Activated CD8-positive, alpha-beta memory T cell treated with anti-CD3 and anti-CD28 coated beads, Interleukin-2, amount 50 U/mL, for 4 hours (primary cell): ENCODE data around the gene PIK3R4.

Experiments
- DNase-seq: peaks from one replicate; pipeline ENCODE4 v3.0.0-alpha.2; 2020

The PIK3R4 gene

GRCh38 chr3:130687327-130687726 is 59.3 kb downstream of the PIK3R4 start:
- DNase-seq, result no peak

DNA sequence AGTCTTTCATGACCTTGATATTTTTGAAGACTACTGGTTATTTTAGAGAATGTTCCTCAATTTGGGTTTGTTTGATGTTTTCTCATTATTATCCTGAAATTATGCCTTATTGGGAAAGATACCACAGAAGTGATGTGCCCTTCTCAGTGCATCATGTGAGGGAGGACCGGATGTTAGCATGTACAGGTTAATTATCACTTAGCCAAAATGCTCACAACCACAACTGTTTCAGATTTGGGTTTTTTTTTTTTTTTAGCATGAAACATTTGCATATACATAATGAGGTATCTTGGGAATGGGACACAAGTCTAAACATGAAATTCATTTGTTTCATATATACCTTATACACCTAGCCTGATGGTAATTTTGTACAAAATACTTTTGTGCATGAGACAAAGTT is 59.8 kb downstream of the PIK3R4 start:
- DNase-seq, result no peak

- no peak for DNase-seq
Observed at GRCh38 chr3:130682131-130682530, 64.5 kb downstream of the PIK3R4 start.

DNA sequence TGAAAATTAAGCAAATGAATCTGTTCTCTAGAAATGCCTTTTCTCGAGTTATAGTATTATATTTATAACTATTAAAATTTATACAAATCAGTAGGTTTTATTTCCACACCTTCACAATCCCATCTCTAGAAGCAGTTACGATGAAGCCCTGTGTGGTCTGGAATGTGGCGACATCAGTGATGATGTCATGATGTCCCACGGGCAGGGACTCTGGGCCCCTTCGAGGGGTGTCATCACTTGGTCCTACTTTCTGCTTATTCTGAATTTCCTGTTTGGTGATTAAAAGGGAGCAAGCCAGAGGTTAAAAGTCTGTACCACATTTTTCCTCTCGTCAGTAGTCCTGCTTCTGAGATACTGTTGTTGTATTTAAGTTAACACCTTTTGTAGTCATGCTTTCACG is 67.4 kb downstream of the PIK3R4 start:
- no peak for DNase-seq

- no peak for DNase-seq
Observed at GRCh38 chr3:130677343-130677742, 69.3 kb downstream of the PIK3R4 start.

- no peak for DNase-seq
Observed at GRCh38 chr3:130671545-130672312, 74.9 kb downstream of the PIK3R4 start.

- no peak for DNase-seq
Observed at GRCh38 chr3:130669740-130670139, 76.9 kb downstream of the PIK3R4 start.

DNA sequence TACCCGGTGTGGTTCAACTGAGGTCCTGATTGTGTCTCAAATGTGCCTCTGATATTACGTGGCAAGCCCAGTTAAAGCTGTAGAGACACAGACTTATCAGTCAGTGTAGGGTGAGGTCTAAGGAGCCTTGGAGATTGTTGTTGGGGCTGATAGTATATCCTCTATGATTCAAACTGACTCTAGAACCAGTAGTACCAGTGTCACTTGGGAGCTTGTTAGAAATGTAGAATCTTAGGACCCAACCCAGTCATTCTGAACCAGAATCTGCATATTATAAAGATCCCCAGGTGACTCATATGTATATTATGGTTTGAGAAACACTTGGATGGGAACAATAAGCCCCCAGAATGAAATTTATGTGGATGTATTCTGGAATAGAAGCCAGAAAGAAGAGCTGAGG is 83.5 kb downstream of the PIK3R4 start:
- no peak for DNase-seq

DNA sequence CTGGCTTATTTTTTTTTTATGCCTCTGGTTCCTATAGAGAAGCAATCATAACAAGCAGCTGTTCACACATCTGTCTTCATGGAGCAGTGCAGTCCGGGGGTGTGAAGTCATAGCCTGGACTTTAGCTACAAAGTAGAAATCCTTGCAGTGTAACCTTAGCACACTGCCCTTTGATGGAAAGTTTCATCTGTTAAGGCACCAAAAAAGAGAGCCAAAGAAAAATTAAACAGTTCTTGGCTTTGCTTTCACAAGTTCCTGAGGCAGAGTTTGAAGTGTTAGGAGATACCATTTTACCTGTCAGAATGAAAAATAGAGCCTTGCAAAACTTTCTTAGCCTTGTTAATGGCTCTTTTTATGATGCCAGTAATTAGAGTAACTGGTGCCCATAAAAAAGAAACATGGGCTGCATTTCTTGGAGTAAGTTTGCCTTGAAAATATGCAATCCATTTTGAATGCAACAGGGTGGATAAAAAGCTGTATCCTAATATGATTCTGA is 84.1 kb downstream of the PIK3R4 start:
- DNase-seq, result no peak

GRCh38 chr3:130661140-130661891 is 85.3 kb downstream of the PIK3R4 start:
- DNase-seq, result no peak

- DNase-seq, result no peak
Observed at GRCh38 chr3:130659911-130660310, 86.7 kb downstream of the PIK3R4 start.

DNA sequence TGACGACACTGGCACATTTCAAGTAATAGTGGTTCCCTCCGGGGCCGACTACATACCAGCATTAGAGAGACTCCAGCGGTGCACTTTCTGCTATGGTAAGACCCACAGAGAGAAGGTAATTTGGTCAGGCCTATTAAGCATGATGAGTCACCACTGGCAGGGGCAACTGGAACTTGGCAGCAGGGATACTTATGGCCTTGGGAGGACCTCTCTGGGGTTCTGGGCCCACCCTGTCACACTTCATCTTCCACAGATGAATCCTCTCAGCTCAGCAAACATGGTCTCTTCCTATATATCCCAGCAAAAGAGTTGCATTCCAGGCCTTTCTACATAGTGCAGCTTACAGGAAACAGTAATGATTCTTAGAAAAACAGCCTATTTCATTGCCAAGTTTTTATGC is 88.0 kb downstream of the PIK3R4 start:
- no peak for DNase-seq

GRCh38 chr3:130656627-130657026 is 90.0 kb downstream of the PIK3R4 start:
- no peak for DNase-seq

GRCh38 chr3:130654921-130655320 is 91.7 kb downstream of the PIK3R4 start:
- no peak for DNase-seq

DNA sequence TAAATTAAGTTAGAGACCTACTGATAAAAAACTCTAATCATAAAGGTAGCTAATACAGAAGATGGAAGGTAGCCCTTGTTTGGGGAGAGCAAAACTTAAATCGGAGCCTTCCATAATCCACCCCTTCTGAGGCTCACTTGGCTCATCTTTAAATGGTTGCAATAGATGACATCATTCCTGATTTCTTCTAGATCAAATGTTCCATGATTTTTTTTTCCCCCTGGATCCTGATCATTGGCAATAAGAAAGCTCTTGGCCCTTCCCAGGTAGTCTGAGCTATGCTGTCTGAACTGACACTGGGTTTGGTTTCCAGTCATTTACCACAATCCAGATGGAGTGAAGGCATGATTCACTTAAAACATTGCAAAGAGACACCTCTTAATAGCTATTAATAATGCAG is 92.5 kb downstream of the PIK3R4 start:
- no peak for DNase-seq

GRCh38 chr3:130649061-130649654 is 97.5 kb downstream of the PIK3R4 start:
- no peak for DNase-seq

- no peak for DNase-seq
Observed at GRCh38 chr3:130648293-130648692, 98.3 kb downstream of the PIK3R4 start.

GRCh38 chr3:130645261-130645660 is 101.4 kb downstream of the PIK3R4 start:
- DNase-seq, result no peak

DNA sequence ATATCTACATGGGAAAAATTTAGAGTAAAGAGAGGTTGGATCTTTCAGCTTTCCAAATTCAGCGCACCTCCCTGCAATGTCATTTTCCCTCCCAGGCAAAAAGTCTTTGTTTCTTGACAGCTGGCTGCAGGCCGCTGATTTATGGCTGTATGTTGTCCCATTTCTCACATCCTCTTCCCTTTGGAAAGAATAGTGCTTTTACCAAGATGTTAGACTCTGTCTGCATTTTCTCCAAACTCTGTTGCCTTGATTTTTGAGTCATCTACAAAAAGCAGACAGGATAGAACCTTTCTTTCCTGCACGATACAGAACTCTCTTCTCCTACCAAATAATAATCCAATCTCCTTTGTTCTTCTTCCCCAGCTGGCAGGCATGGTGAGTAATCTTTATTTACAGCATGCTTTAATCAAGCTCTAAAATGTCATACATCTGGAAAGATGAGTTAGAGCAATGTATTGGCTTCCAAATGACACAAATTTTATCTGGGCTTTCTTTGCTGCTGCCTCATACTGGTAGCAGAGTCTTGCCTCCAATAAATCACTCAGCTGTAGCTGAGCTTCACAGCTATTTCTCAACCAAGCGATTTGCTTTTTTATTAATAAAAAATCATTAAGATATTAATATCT is 101.9 kb downstream of the PIK3R4 start:
- DNase-seq, result no peak

DNA sequence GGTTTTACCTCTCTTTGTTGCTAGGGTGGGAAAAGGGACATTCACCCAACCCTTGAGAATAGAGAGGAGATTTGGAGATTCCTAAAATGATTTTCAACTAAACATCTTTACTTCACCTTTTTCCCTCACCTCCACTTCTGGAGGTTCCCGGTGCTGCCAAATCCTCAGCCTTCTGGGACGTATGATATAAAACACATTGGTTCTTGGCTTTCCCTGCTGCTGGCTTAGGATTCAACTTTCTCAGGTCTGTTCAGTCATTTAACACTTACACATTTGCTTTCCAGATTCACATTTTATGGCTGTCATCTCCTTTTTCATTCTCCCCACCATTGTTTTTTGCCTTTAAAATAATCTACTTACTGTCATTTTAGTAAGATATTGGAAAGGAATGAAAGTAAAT is 106.6 kb downstream of the PIK3R4 start:
- DNase-seq, result no peak

- no peak for DNase-seq
Observed at GRCh38 chr3:130636480-130637234, 110.0 kb downstream of the PIK3R4 start.

DNA sequence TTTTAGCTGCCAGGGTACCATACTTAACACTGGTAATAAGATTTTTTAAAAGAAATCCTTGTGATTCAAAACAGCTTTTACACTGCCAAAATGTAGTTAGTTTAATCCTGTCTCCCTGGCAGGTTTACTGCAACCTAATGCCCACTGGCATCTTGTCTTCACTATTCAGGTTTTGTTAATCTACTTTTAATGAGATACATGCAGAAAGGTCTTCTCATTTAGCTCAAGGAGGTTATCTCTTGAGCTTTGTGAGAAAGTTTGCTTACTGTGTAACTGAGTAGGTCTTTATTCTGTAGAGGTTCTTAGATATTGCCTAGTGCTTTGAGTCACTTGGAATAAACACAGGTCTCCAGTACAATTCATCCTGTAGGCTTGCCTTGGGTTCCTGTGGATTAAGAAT is 110.7 kb downstream of the PIK3R4 start:
- no peak for DNase-seq

GRCh38 chr3:130635285-130635684 is 111.3 kb downstream of the PIK3R4 start:
- DNase-seq, result no peak
